Measurements from ENCODE around the gene IZUMO4.
"Not testable (repeated sequence)": the region's sequence is repeated elsewhere in the genome, so short reads cannot be mapped to it uniquely, and the experiment has no call there.

Gene IZUMO4

DNA sequence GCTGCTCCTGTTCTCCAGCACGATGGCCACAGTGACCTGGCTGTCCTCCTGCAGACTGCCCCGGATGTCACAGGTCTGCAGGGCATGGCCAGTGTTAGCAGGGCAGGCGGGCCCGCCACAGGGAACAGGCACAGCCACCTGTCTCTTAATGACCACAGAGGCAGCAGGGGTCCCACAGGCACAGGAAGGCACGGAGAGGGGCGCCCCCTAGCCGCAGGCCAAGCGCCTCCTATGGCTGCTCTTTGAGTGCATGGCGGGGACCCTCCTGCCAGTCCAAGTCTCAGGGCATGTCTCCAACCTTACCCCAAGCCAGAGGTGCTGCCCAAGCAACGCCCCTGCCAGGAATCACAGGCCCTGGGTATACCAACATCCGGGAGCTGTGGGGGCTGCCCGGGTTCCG lies 14.1 kb downstream of the IZUMO4 start:
- no peak for DNase-seq

DNA sequence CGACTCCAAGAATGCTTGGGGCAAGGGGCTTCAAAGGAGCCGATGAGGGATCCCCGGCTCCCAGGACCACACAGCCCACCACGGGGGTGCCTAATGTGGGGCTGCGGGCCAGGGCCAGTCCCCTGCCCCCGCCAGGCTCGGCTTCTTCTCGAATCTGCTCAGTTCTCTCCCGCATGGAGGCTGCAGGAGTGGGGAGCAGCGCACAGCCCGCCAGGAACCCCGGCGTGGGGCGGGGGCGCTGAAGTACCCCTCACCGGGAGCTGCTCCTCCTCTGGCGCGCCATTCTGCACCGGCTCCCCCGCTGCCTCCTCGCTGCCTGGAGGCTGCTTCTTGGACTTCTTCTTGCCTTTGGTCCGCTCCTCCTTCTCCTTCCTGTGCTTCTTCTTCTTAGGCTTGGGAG lies 14.7 kb downstream of the IZUMO4 start:
- no peak for DNase-seq

DNA sequence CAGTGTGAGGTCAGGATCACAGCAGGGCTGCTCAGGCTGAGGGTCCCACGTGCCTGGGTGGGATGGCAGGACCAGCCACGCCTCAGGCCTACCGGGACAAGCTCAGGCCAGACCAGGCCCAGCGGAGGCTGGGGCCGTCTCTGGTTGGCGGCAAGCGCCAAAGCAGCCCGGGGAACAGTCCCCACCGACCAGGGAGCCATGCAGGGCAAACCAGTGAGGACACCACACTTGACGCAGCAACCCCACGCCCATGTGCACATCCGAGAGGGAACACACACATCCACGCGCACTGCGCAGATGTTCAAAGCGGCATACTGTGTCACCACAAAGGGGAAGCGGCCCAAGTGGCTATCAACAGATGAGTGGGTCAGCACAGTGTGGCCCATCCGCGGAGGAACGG lies 15.2 kb downstream of the IZUMO4 start:
- no peak for DNase-seq

DNA sequence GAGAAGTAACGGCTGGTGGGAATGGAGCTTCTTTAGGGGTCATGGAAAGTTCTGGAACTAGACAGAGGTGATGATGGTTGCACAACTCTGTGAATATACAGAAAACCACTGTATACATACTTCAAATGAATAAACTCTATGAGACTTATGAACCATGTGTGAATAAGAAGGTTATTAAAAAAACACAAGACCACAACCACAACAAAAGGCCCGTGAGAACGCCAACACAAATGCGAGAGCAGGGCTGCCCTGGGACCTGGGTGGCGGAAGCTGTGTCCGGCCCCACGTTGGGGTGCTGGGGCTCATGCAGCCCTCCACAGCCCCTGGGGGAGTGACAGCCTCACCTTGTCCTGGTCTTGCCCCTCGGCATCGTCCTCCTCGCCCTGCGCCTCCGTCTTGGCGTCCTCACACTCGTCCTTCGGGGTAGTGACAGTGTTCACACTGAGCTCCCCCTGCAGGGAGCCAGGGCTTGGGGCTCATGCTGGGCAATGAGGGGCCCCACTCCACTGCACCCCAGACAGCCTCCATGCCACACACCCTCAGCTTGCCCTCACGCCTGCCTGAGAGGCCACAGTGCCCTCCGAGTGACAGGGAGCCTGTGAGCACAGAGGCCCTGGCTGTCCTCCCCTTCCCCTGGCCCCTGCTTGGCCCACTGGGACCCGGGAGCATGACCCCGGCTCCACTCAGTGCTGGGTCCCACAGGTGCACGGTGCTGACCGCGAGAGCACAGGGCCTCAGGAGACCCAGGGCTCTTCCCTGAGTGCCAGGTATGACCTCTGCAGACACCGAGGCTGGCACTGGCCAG lies 16.0 kb downstream of the IZUMO4 start:
- no peak for DNase-seq

DNA sequence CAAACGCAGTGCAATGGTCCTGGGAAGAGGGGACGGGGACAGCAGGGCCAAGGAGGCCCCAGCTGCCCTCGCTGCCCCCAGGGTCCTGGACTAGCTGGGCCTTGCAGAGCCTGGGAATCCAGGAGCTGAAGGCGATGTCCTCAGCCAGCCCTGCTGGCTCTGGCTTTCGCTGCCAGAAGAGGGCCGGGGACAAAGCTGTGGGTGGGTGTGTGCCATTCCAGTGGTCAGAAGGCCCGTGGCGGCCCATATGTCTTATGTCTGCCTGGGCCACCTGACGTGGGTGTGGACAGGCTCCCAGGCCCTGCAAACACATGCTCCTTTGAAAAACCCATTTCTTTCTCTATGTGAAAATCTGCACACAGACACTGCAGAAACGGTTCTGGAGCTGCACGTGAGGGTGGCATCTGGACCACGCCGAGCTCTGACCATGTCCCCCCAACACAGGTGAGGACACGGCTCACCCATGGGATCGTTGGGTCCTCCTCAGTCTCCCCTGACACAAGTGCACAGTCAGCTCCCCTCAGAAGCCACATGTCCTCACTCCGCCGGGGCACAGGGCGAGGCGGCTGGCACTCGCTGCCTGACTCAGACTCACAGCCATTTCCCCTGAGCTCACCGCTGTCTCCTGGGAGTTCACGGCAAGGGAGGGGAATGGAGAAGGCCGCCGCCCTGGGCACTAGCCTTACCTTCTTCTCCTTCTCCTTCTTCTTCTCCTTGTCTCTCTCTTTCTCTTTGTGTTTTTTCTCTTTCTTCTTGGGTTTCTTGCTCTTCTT lies 16.9 kb downstream of the IZUMO4 start:
- no peak for DNase-seq

DNA sequence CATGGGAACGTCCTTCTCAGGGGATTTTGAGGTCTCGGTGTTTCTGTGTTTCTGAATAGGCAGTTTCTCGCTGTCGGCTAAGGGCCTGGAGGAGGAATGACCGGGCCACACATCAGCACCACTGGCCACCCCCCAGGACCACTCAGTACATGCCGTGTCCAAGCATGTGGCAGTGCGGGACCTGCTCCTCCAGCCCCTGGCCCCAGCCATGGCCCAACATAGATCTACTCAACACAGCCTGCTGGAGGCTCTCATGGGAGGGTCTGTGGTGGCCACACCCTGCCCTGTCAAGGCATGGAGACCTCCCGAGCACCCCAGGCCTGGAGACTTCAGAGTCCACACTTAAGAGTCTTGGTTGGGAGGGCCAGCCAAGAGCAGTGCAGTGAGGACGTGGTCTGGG lies 17.5 kb downstream of the IZUMO4 start:
- no peak for DNase-seq

DNA sequence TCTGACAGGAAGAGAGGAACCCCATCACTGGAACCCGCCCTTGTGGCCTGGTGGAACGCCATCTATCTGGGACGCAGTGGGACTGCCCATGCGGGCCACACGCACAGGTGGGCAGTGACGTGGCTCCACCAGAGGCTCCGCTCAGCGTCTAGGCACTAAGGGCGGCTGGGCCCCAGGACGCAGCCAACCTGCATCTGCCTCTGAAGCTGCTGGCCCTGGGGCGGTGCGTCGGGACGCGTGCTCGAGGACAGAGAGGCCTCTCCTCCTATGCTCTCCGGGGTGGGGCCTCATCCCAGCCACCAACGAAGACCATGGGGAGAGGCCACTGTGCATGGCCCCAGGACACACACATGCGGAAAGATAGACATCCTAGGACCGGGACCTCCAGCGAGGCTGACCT lies 18.1 kb downstream of the IZUMO4 start:
- DNase-seq = no peak

DNA sequence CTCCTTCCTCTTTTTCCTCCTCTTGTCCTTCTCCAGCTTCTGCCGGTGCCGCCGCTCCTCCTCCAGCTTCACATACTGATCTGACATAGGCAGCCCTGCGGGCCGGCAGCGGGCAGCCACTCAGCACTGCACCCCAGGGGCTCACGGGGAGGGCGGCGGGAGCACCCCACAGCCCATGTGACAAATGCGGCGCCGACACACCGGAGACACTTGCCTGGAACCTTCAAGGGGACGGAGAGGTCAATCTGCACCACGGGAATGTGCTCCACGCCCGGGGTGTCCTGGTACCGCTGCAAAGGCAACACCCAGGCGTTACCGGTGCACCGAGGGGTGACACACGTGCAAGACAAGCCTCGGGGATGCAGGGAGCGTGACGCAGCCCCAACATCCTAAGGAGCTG lies 18.6 kb downstream of the IZUMO4 start:
- DNase-seq = no peak

DNA sequence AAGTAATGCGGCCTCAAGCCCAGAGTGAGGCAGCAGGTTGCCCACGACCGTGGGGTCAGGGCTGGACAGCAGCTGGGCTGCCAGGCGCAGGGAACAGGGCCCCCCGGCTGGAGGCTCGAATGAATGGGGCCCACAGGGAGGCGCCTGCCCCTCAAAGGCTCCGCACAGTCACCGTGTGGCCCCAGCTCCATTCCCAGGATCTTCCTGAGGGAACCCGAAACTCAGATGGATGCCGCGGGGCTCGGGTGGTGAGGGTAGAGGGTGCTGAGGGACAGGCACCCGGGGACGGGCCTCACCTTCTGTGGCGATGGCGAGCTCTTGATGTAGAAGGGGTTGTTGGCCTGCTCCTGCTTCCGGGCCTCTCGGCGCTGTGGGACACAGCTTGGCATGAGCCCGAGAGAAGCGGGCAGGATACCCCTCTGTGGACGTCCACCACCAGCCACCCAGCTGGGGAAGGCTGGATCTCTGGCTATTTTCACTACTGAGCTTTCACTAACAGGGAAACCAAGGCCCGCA lies 19.3 kb downstream of the IZUMO4 start:
- DNase-seq = no peak

DNA sequence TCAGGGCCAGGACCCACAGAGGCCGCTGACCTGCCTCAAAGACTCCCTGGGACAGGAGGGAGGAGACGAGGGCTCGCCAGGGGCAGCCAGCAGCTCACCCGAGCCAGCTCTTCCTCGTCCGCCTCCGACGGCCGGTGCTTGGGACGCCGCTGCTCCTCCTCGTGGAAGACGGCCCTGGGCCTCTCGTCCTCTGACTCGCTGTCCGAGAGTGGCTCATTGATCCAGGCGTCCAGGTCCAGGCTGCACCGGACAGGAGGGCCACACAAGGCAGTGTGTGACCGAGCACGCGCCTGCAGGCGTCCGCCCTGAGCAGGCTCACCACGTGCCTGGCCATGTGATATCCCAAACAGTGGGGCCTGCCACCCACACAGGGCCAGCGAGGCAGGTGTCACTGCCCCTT lies 19.8 kb downstream of the IZUMO4 start:
- no peak for DNase-seq

DNA sequence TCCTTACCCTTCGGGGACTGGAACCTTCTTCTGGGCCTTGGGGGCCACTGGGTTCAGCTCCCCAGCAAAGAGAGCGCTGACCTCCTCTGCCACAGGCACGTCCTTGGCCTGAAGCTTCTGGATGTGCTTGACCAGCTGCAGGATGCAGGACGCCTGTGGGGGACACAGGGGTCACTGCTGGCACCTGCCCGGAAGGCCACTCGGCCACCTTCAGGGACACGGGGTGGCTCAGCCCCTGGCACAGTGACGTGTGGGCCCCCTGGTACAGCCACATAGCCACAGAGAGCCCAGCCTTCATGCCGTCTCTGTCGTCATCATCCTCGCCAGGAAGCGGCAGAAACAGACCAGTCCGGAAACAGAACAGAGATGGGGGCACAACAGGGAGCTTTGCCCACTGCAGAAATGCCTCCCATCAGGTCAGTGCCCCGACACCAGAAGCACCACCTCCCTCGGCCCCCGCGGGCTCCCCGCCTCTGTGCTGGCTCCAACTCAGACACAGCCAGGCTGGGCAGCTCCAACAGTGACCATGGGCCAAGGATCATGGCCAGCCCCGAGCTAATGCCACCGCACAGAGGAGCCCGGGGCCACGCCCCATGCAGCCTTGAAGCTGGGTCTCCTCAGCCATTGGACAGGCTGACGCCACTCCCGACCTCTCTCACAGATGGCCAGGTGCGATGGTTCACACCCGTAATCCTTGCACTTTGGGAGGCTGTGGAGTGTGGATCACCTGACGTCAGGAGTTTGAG lies 20.7 kb downstream of the IZUMO4 start:
- no peak for DNase-seq

DNA sequence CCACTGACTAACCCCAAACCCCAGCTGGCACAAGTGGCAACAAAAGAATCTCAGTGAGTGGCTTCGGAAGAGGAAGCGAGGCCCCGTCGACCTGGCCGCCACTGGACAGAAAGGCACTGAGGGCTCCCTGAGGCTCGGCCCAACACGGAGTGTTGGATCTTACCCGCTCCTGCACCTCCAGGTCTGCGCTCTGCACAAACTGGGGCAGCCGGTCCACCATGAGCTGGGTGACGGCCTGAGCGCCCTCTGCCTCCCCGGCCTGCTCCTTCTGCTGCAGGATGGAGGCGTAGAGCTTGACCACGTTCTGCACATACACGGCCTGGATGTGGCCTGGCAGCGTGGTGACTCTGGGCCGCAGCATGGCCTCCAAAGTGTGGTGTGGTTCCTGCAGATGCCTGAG lies 21.7 kb downstream of the IZUMO4 start:
- DNase-seq = no peak

DNA sequence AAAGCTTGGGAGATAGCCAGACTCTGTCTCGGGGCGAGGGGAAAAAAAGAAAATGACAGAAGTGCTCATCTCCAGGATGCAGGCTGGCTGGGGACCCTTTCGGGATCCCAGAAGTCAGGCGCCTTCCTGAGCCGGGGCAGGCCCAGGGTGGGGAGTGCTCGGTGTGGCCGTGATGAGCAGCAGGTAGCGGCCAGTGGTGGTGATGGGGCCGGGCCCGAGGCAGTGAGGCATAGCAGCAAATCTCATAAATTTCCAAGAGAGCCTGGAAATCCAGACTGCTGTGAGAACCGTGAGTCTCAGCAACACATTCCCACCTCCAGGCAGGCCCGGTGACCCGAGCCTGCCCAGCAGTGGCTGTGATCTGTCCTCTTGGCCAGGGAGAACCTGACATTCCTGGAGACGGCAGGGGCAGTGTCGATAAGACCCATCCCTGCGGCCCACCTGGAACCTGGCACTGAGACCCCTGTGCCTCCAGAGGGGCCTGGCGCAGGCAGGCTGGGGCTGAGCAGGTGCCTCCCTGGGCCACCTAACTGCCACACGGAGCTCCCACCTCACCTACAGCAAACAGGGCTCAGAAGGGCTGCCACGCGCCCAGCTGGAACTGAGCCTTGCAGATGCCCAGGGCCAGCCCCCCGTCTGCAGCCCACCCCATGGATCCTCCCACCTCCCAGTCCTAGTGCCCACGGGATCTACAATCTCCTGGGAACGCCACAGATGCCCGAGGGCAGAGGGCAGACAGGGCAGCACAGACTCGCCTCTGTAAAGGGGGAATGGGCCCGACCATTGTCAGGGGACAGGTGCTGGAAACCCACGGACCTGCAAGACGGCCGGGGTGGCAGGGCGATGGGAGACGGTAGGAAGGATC lies 23.4 kb downstream of the IZUMO4 start:
- no peak for DNase-seq

DNA sequence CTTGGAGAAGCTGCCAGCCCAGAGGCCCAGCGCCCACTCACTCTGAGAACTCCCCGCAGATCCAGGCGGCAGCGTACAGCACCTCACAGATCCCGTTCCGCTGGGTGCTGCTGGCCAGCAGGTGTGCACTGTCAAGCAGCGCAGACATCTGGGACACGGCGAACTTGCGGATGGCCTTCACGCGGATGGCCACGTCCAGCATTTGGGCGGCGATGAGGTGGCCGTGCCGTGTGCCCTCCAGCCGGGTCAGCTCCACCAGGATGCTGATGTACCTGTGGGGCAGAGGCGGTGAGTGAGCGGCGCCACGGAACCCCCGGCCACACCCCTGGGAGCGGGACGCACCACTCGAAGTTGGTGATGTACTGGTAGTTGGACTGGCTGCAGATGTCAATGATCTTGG lies 24.1 kb downstream of the IZUMO4 start:
- no peak for DNase-seq

DNA sequence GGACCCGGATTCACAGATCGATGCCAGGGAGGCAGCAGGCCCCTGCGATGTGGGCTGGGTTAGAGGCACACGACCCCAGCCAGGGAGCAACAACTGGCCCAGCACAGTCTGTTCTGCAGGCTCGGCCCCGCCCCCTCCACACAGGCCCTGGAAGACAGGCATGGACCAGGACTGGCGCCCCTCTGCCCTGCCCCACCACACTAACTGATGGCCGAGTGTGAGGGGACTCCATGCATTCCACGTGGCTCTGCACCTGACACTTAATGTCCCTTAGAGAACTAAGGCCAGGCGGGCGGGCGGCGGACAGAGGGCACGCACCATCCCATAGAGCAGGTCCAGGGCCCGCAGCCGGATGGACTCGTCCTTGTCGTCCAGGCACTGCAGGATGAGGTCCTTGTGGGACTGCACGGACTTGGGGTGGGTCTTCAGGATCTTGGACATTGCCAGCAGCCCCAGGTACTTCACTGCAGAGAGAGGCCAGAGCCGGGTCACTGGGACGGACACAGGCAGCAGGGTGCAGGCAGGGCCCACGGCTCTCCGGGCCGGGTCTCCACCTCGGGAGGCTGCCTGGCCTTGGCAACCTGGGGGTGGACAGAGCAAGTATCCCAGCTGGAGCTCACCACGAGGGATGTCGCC lies 24.8 kb downstream of the IZUMO4 start:
- no peak for DNase-seq

DNA sequence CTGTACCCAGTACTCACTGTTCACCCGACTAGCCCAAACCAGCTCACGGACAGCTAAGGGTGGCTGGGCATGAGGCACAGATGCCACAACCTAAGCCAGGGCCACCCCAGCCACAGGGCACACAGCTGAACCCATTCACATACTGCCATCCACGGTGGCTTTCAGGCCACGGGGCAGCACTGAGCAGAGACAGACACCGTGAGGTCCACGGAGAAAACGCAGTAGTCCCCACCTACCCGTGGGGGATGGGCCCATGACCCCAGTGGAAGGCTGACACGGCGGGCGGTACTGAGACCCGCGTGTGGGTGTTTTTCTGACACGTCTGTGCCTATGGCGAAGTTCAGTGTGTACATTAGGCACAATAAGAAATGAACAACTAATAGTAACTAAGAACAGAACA lies 25.5 kb downstream of the IZUMO4 start:
- DNase-seq = no peak

DNA sequence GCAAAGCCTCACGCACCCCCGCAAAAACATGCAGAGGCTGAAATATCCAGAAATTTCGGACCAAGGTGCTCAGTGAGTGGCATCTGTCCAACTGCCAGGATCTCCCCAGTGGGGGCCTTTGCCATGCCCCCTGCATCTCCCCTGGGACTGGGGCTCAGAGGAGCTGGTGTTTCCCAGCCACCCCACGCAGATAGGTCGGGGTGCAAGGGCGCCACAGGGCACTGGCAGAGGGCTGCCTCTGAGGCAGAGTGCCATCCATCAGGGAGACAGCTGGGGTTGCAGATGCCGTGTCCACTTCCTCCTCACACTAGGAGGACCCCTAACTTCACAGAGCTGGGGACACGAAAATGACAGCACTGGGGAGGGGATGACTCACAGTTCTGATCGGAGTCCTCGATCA lies 26.3 kb downstream of the IZUMO4 start:
- no peak for DNase-seq

DNA sequence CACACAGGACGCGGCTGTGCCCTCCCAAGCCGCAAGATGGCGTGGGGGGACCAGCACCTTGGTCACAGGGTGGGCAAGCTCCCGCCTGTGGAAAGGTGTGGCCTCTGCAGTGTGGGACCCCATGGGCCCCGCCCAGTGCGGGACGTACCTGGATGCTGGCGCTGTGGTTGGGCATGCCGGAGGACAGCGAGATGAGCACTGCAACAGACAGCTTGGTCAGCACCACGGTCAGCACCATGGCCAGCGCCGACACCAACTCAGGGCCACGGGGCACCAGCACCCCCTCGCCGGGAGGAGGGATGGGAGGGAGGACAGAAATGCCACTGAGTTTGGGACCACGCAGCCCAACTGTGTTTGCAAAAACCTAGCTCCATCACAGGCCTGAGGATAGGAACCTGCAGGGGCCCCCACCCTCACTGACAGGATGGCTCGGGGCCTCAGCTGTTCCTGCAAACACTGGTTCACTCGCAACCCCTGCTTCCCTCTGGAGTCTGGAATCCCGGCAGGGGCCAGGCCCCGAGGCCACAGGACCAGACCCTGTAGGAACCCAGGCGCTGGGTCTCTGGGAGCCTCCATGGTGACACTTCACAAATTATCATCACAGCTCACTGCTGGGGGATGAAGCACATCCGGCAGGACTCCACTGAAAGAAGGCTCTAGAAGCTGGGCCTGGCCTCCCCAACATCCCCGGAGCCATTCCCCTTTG lies 27.1 kb downstream of the IZUMO4 start:
- no peak for DNase-seq

DNA sequence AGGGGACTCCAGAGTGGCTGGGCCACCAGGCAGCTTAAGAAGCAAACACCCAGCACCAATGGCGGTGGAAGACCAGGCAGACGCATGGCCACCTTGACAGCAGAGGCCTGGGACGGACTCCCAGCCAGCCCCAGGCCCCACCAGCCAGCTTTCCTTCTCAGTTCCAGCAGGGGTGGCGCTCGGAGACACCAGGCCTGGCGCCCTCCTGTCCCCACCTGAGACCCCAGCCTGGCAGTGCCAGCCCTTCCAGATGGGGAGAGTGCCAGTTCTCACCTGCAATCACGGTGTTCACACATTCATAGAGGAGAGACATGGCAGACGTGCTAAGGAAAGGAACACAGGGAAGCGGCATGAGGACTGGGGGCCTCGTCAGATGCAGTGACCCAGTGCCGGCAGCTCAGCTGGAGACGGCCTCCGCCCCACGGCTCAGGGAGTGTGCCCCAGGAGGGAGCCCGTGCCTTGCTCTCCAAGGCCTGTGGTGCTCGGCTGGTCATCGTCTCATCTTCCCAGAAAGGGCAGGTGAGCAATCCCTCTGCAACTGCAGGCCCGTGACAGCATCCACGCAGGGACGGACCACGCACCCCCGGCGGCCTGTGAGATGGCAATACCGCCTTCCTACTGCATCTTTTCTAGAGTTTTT lies 30.3 kb downstream of the IZUMO4 start:
- no peak for DNase-seq

DNA sequence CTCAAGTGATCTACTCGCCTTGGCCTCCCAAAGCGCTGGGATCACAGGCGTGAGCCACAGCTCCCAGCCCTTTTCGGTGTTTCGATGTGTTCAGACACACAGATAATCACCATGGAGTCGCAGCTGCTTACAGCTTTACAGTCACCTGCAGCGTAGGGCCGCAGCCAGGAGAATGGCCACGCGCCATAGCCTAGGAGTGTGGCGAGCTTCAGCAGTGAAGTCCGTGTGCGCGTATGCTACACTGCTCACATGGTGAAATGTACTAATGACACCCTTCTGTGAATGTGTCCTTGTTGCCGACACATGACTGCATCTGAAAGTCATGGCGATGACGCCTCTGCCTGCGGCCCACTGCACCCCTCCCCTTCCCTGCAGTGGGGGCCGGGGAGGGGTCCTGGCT lies 31.0 kb downstream of the IZUMO4 start:
- DNase-seq = no peak

DNA sequence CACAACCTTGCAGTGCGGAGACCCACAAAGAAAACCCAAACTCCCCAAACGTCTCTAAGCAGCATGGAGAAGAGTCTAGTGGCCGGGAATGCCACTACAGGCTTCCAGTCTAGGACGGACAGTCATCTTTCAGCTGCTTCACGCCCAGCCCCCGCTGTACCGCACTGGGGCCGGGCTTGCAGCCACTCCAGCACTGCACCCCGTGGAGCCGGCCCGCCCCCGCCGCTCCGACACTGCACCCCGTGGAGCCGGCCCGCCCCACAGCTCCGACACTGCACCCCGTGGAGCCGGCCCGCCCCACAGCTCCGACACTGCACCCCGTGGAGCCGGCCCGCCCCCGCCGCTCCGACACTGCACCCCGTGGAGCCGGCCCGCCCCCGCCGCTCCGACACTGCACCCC lies 31.5 kb downstream of the IZUMO4 start:
- DNase-seq = not testable (repeated sequence)

Measured in OCI-M1 (cell line).